ENCODE results near the gene SCFD2. TPM values are rescaled to one million over a fixed set of nuclear protein-coding genes. Genes with fewer than 3 reads are reported as not detected.
"Not testable (repeated sequence)": the region's sequence is repeated elsewhere in the genome, so short reads cannot be mapped to it uniquely, and the experiment has no call there.

SCFD2 gene
- total and polyA plus RNA-seq, 10 of the 15 experiments (the other 5 are each of a cell fraction or from before 2014, with no cell fraction given) = 4.8 to 37.6 (median 24.9) TPM

- no peak overlapping the region for H3K4me2 ChIP-seq (ENCODE audit: control insufficient read depth, insufficient read depth)
- H4K20me1 ChIP-seq (ENCODE audit: control insufficient read depth, insufficient read depth) = no peaks in the 10 kb centered on the region
- H3K27ac ChIP-seq (ENCODE audit: control insufficient read depth, insufficient read depth) = no peak overlapping the region
- in situ Hi-C loops (cut with MboI) = no loop called here
- WGBS (ENCODE audit: insufficient coverage, insufficient replicate concordance, low lambda C conversion rate, missing lambda C conversion rate) = 100% methylated on average over 6 of the region's 6 CpGs
- SMC1A ChIA-PET (ENCODE audit: uncharacterized antibody, unreplicated experiment) = no interaction called here
- H3K9ac ChIP-seq (ENCODE audit: control insufficient read depth, insufficient read depth, low read length) = no peak overlapping the region
- H3K79me2 ChIP-seq (ENCODE audit: control insufficient read depth, insufficient read depth, low read length) = no peaks in the 10 kb centered on the region
- ATAC-seq (no peak), DNase-seq (ENCODE audit: low read depth, low spot score) (no peak), FAIRE-seq (no peak)
- intact Hi-C loops (cut with micrococcal nuclease; ENCODE audit: unreplicated experiment) = no loop called here
- H3K9me3 ChIP-seq (replicated peaks; ENCODE audit: control insufficient read depth, insufficient read depth, low read length) = no peaks in the 10 kb centered on the region
- no peak for TF ChIP-seq IRF3 (IDR thresholded peaks at IDR 0.05)
- no peak for TF ChIP-seq SUPT20H (IDR thresholded peaks at IDR 0.05; ENCODE audit: borderline replicate concordance, control insufficient read depth, low read depth, low read length)
- no peak for TF ChIP-seq FOXK2 (IDR thresholded peaks at IDR 0.05)
- no peak for TF ChIP-seq SMC3 (IDR thresholded peaks at IDR 0.05; ENCODE audit: borderline replicate concordance, low read length)
- TF ChIP-seq, protein P1, sequence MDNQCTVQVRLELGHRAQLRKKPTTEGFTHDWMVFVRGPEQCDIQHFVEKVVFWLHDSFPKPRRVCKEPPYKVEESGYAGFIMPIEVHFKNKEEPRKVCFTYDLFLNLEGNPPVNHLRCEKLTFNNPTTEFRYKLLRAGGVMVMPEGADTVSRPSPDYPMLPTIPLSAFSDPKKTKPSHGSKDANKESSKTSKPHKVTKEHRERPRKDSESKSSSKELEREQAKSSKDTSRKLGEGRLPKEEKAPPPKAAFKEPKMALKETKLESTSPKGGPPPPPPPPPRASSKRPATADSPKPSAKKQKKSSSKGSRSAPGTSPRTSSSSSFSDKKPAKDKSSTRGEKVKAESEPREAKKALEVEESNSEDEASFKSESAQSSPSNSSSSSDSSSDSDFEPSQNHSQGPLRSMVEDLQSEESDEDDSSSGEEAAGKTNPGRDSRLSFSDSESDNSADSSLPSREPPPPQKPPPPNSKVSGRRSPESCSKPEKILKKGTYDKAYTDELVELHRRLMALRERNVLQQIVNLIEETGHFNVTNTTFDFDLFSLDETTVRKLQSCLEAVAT (IDR thresholded peaks at IDR 0.05) = no peak
- TF ChIP-seq, protein P2, sequence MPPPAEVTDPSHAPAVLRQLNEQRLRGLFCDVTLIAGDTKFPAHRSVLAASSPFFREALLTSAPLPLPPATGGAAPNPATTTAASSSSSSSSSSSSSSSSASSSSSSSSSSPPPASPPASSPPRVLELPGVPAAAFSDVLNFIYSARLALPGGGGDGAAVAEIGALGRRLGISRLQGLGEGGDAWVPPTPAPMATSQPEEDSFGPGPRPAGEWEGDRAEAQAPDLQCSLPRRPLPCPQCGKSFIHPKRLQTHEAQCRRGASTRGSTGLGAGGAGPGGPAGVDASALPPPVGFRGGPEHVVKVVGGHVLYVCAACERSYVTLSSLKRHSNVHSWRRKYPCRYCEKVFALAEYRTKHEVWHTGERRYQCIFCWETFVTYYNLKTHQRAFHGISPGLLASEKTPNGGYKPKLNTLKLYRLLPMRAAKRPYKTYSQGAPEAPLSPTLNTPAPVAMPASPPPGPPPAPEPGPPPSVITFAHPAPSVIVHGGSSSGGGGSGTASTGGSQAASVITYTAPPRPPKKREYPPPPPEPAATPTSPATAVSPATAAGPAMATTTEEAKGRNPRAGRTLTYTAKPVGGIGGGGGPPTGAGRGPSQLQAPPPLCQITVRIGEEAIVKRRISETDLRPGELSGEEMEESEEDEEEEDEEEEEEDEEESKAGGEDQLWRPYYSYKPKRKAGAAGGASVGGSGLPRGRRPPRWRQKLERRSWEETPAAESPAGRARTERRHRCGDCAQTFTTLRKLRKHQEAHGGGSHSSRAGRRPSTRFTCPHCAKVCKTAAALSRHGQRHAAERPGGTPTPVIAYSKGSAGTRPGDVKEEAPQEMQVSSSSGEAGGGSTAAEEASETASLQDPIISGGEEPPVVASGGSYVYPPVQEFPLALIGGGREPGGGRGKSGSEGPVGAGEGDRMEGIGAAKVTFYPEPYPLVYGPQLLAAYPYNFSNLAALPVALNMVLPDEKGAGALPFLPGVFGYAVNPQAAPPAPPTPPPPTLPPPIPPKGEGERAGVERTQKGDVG (CRISPR knock-in tag; IDR thresholded peaks at IDR 0.05) = no peak
- no peaks in the 10 kb centered on the region for H3K4me1 ChIP-seq (ENCODE audit: control insufficient read depth, insufficient read depth, low read length)
- no peak overlapping the region for H2AFZ ChIP-seq (ENCODE audit: control insufficient read depth, low read depth, low read length)
- no peak overlapping the region for H3K4me3 ChIP-seq
- RAD21 ChIA-PET (ENCODE audit: unreplicated experiment) = no interaction called here
- no peaks in the 10 kb centered on the region for H3K36me3 ChIP-seq (ENCODE audit: control insufficient read depth in 2 of 2, insufficient read depth in 2 of 2, low read length in 1 of 2)
- no peaks in the 10 kb centered on the region for H3K27me3 ChIP-seq (replicated peaks in 1 of 2; ENCODE audit: control insufficient read depth in 2 of 2, insufficient read depth in 2 of 2, low read length in 1 of 2)
- no TSS peak for BruUV-seq (replicated peaks)
- CTCF ChIA-PET = no interaction called here
- POLR2A ChIA-PET = no interaction called here
These were observed 372.1 kb downstream of the SCFD2 start for GRCh38 chr4:52993771-52994170.

GRCh38 chr4:52992551-52992950, 373.3 kb downstream of the SCFD2 start:
- RAD21 ChIA-PET (ENCODE audit: unreplicated experiment); CTCF ChIA-PET; H3K36me3 ChIP-seq (ENCODE audit: control insufficient read depth in 2 of 2, insufficient read depth in 2 of 2, low read length in 1 of 2); POLR2A ChIA-PET; H4K20me1 ChIP-seq (ENCODE audit: control insufficient read depth, insufficient read depth); H3K27ac ChIP-seq (ENCODE audit: control insufficient read depth, insufficient read depth); H3K79me2 ChIP-seq (ENCODE audit: control insufficient read depth, insufficient read depth, low read length); H2AFZ ChIP-seq (ENCODE audit: control insufficient read depth, low read depth, low read length); intact Hi-C loops (cut with micrococcal nuclease; ENCODE audit: unreplicated experiment); H3K9ac ChIP-seq (ENCODE audit: control insufficient read depth, insufficient read depth, low read length); H3K4me2 ChIP-seq (ENCODE audit: control insufficient read depth, insufficient read depth); ATAC-seq; H3K4me1 ChIP-seq (ENCODE audit: control insufficient read depth, insufficient read depth, low read length); FAIRE-seq; H3K9me3 ChIP-seq (replicated peaks; ENCODE audit: control insufficient read depth, insufficient read depth, low read length); in situ Hi-C loops (cut with MboI); H3K4me3 ChIP-seq; BruUV-seq (replicated peaks); SMC1A ChIA-PET (ENCODE audit: uncharacterized antibody, unreplicated experiment); H3K27me3 ChIP-seq (replicated peaks in 1 of 2; ENCODE audit: control insufficient read depth in 2 of 2, insufficient read depth in 2 of 2, low read length in 1 of 2); DNase-seq (ENCODE audit: low read depth, low spot score): not testable (repeated sequence)
- WGBS (ENCODE audit: insufficient coverage, insufficient replicate concordance, low lambda C conversion rate, missing lambda C conversion rate) = 93% methylated on average over 27 of the region's 27 CpGs
